ENCODE results near the gene HIC2. TPM values are rescaled to one million over a fixed set of nuclear protein-coding genes. Genes with fewer than 3 reads are reported as not detected.
"Not testable (repeated sequence)": the region's sequence is repeated elsewhere in the genome, so short reads cannot be mapped to it uniquely, and the experiment has no call there.

The HIC2 gene
- total and polyA plus RNA-seq, 9 donors, result 1.3 to 8.6 (median 5.4) TPM

GRCh38 chr22:21407139-21407538 is 10.0 kb upstream of the HIC2 start:
- H3K27ac ChIP-seq; H3K4me1 ChIP-seq (ENCODE audit: insufficient read depth); H3K27me3 ChIP-seq; H3K36me3 ChIP-seq; H3K9me3 ChIP-seq; DNase-seq; H3K4me3 ChIP-seq; intact Hi-C loops (cut with DNase I): not testable (repeated sequence)
- 100% methylated on average over 1 of the region's 1 CpG; no CpG with 5 or more reads in 1 of the 3 donors for WGBS, 3 donors

- H3K27ac ChIP-seq; H3K4me1 ChIP-seq (ENCODE audit: insufficient read depth): not testable (repeated sequence)
- WGBS, 3 donors, result 0% methylated on average over 1 of the region's 4 CpGs; no CpG with 5 or more reads in 2 of the 3 donors
Measured at GRCh38 chr22:21407792-21408191, 9.4 kb upstream of the HIC2 start.

GRCh38 chr22:21416375-21416774 is 796 bp upstream of the HIC2 start:
- H3K36me3 ChIP-seq; H3K27me3 ChIP-seq; intact Hi-C loops (cut with DNase I); H3K4me1 ChIP-seq (ENCODE audit: insufficient read depth); H3K9me3 ChIP-seq; H3K27ac ChIP-seq; H3K4me3 ChIP-seq: not testable (repeated sequence)
- DNase-seq, result peak in 1 of 5 donors; percentile 20
- WGBS, 3 donors, result 21 to 40% (median 35%) methylated on average over 3 to 8 of the region's 25 CpGs

More at GRCh38 chr22:21407792-21408191, 9.4 kb upstream of the HIC2 start:
- DNase-seq; H3K27me3 ChIP-seq; intact Hi-C loops (cut with DNase I); H3K36me3 ChIP-seq; H3K4me3 ChIP-seq; H3K9me3 ChIP-seq: not testable (repeated sequence)

DNA sequence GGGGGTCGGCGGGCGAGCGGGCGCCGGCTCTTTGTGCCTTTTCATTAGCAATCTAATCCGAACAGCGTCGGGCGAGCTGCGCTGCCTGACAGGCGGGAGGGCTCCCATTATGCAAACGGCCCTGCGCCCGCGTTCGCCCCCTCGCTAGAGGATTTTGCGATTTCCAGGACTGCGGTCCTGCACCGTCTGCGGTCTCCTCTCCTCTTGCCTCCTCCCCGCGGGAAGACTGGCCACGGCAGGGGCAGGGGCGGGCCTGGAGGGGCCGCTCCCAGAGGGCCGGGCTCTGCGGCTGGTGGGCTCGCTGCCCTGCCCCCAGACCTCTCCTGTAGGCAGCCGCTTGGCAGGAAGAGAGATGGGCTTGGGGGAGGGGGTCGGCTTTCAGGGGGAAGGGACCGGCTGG is 682 bp downstream of the HIC2 start:
- DNase-seq, result peak; percentile 38 to 72 (median 45)
- H3K36me3 ChIP-seq; H3K4me1 ChIP-seq (ENCODE audit: insufficient read depth); H3K9me3 ChIP-seq; H3K27ac ChIP-seq; H3K27me3 ChIP-seq; intact Hi-C loops (cut with DNase I): not testable (repeated sequence)
- peak overlapping the region; percentile 41 for H3K4me3 ChIP-seq
- WGBS, 3 donors, result 0% methylated on average over 17 of the region's 33 CpGs; no CpG with 5 or more reads in 2 of the 3 donors

DNA sequence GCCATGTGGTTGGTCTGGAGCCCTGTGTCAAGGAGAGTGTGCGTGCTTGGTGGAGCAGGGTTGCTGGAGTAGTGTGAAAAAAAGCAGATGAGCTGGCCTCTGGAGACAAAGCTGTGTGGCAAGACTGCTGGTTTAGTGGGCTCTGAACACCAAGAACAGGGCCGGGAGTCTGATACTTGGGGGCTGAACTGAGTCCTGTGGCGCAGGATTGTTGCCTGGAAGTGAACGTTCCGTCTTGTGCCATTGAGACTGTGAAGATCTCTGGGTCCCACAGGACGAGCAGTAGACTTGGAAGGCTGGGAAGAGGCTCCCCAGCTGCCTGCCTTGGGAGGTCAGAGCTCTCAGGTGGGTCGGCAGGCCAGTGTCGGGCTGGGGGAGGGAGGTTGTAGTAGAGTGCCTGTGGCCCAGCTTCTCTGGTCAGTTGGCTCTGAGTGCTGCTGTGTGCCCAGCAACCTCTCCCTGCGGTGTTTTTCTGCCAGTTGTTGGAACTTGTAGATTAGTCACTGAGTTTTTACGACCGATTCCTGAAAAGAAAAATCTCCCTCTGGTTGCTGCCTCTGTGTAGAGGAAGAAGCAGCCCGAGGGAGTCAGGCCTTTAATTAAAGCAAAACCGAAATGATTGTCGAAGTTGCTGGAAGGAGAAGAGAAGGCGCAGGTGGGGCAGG is 1.9 kb downstream of the HIC2 start:
- not testable (repeated sequence) for H3K27ac ChIP-seq
- DNase-seq, result peak in 4 of 5 donors; percentile 6 to 37 (median 22)
- WGBS, 3 donors, result 47 to 67% (median 65%) methylated on average over 5 of the region's 15 CpGs

GRCh38 chr22:21420180-21420763 is 3.1 kb downstream of the HIC2 start:
- H3K27ac ChIP-seq; DNase-seq; H3K4me1 ChIP-seq (ENCODE audit: insufficient read depth); intact Hi-C loops (cut with DNase I); H3K4me3 ChIP-seq; H3K36me3 ChIP-seq; H3K27me3 ChIP-seq; H3K9me3 ChIP-seq: not testable (repeated sequence)
- WGBS, 3 donors, result 11 to 28% (median 18%) methylated on average over 3 to 6 of the region's 19 CpGs

More for the DNA sequence above, 1.9 kb downstream of the HIC2 start:
- intact Hi-C loops (cut with DNase I); H3K9me3 ChIP-seq; H3K4me3 ChIP-seq; H3K27me3 ChIP-seq; H3K36me3 ChIP-seq; H3K4me1 ChIP-seq (ENCODE audit: insufficient read depth): not testable (repeated sequence)

DNA sequence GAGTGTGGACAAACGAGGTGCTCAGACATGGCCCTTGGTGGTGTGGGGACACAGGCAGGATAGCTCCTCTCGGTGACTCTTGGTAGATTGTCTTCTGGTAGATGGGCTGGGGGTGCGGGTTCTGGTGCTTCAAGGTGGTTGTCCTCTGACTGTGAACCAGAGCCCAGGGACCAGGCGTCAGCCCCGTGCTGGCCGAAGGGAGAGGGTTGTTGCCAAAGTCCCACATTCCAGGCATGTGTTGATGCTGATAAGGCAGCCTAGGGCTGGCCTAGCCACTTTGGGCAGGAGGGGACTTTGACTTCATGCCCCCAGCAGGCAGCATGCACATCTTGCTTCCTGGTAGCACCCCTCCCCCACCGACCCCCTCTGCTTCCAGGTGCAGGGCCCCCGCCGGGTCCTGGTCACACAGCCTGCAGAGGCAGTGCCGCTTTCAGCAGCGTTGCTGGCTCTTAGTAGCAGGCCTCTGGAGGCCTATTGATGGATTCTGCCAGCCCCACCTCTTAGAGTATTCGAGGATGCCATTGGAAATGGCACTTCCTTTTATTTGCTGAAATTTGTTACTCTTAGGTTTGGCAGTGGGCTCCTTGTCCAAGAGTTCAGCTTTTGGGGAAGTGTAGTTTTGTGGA is 7.0 kb downstream of the HIC2 start:
- H3K4me1 ChIP-seq (ENCODE audit: insufficient read depth); DNase-seq; H3K27me3 ChIP-seq; H3K9me3 ChIP-seq; intact Hi-C loops (cut with DNase I); H3K27ac ChIP-seq; H3K36me3 ChIP-seq; H3K4me3 ChIP-seq: not testable (repeated sequence)
- WGBS, 3 donors, result 93% methylated on average over 2 of the region's 12 CpGs; no CpG with 5 or more reads in 2 of the 3 donors

- H3K4me3 ChIP-seq; H3K27me3 ChIP-seq; H3K36me3 ChIP-seq; H3K4me1 ChIP-seq (ENCODE audit: insufficient read depth); DNase-seq; H3K27ac ChIP-seq; H3K9me3 ChIP-seq; intact Hi-C loops (cut with DNase I): not testable (repeated sequence)
- no CpG with 5 or more reads among the region's 15 CpGs for WGBS, 3 donors
Measured at GRCh38 chr22:21434378-21435233, 17.4 kb downstream of the HIC2 start.

GRCh38 chr22:21435998-21436810 is 19.0 kb downstream of the HIC2 start:
- intact Hi-C loops (cut with DNase I); H3K4me1 ChIP-seq (ENCODE audit: insufficient read depth); H3K27ac ChIP-seq; H3K9me3 ChIP-seq; H3K4me3 ChIP-seq; H3K27me3 ChIP-seq; H3K36me3 ChIP-seq: not testable (repeated sequence)
- DNase-seq, result peak in 4 of 5 donors; percentile 12 to 48 (median 23)
- 7% methylated on average over 4 of the region's 12 CpGs; no CpG with 5 or more reads in 2 of the 3 donors for WGBS, 3 donors

GRCh38 chr22:21438013-21438412 is 20.8 kb downstream of the HIC2 start:
- DNase-seq, result peak in 3 of 5 donors; percentile 2 to 8 (median 7)
- H3K27me3 ChIP-seq; H3K4me3 ChIP-seq; H3K4me1 ChIP-seq (ENCODE audit: insufficient read depth); intact Hi-C loops (cut with DNase I); H3K27ac ChIP-seq; H3K9me3 ChIP-seq; H3K36me3 ChIP-seq: not testable (repeated sequence)
- 71 to 93% (median 83%) methylated on average over 4 to 6 of the region's 6 CpGs for WGBS, 3 donors
